Measurements from ENCODE around the gene TRA2A. TPM values are rescaled to one million over a fixed set of nuclear protein-coding genes. Genes with fewer than 3 reads are reported as not detected.
A peak's percentile ranks its signal among the peaks of the same experiment; 100 is the strongest.

Gene TRA2A
- total and polyA plus RNA-seq, 2 donors (not counting 3 experiments of a cell fraction or from before 2014, with no cell fraction given), result 55.1 to 112 TPM

- Histone ChIP-seq H2AFZ (ENCODE audit: low read depth, low read length) (no peak overlapping the region), H3K27me3 (ENCODE audit: control insufficient read depth in 2 of 2, insufficient read depth in 2 of 2, low read length in 2 of 2) (no peaks in the 10 kb centered on the region), H3K9me1 (replicated peaks; ENCODE audit: control insufficient read depth, extremely low read depth, insufficient read depth, low read length) (no peaks in the 10 kb centered on the region), H3K79me2 (ENCODE audit: control insufficient read depth, insufficient read depth, low read length) (peaks cover 99% of the 10 kb centered on the region), H3K4me3 (replicated peaks in 1 of 3; ENCODE audit: insufficient read depth in 1 of 3, low read depth in 1 of 3, low read length in 3 of 3) (no peak overlapping the region), H3K9me3 (replicated peaks; ENCODE audit: control insufficient read depth, insufficient read depth, low read length) (no peaks in the 10 kb centered on the region), H3K36me3 (ENCODE audit: control insufficient read depth in 2 of 2, extremely low read depth in 1 of 2, insufficient read depth in 2 of 2, low read length in 2 of 2) (no peaks in the 10 kb centered on the region), H3K4me2 (ENCODE audit: insufficient read depth, low read length) (peak overlapping the region; percentile 76), H4K20me1 (replicated peaks; ENCODE audit: control insufficient read depth, extremely low read depth, insufficient read depth, low read length) (peaks cover 2% of the 10 kb centered on the region), H3K4me1 (ENCODE audit: control insufficient read depth, extremely low read depth, insufficient read depth, low read length) (peaks cover 42% of the 10 kb centered on the region), H3K27ac (ENCODE audit: insufficient read depth, low read depth, low read length) (peak overlapping the region; percentile 31), H3K9ac (replicated peaks; ENCODE audit: extremely low read depth, insufficient read depth, low read length) (peak overlapping the region; percentile 4)
- FAIRE-seq (peak; percentile 78), DNase-seq (ENCODE audit: low read depth, low spot score) (peak; percentile 81)
- TF ChIP-seq MYC (IDR thresholded peaks at IDR 0.05; ENCODE audit: low read depth, low read length) (no peak), POLR2A (IDR thresholded peaks at IDR 0.05; ENCODE audit: low read depth, low read length) (no peak), FOS (IDR thresholded peaks at IDR 0.05; ENCODE audit: borderline replicate concordance, insufficient read depth, low read length) (no peak), MAX (IDR thresholded peaks at IDR 0.05; ENCODE audit: insufficient read depth, insufficient read length) (no peak), GATA2 (IDR thresholded peaks at IDR 0.05; ENCODE audit: insufficient read depth, insufficient read length, low read depth, low read length) (peak; percentile 28), POLR2AphosphoS5 (IDR thresholded peaks at IDR 0.05; ENCODE audit: insufficient read depth, low read depth, low read length) (no peak), JUN (IDR thresholded peaks at IDR 0.05; ENCODE audit: borderline replicate concordance, insufficient read depth, insufficient read length, low read depth) (no peak), EZH2 (IDR thresholded peaks at IDR 0.05; ENCODE audit: borderline replicate concordance, low read depth, low read length, severe bottlenecking) (no peak), CTCF (IDR thresholded peaks at IDR 0.05; ENCODE audit: extremely low read depth in 1 of 2, insufficient read depth in 1 of 2, low read depth in 1 of 2, low read length in 2 of 2) (peak; percentile 25 to 41)
- intact Hi-C loops (cut with micrococcal nuclease) (loop anchor here (1.0 kb wide), 4 partner anchors 33 to 190 kb away; no protein-coding TSS in a partner anchor), dilution Hi-C loops (cut with MboI; ENCODE audit: extremely low pct_ligation_motif_present, low sequenced_read_pairs) (no loop called here)
- ChIA-PET CTCF (interaction anchor here (0.6 to 2.5 kb wide), 40 partner anchors 10 to 278 kb away, joined by 3 to 28 read pairs (median 4); no protein-coding TSS in a partner anchor), POLR2A (interaction anchor here (0.6 to 1.8 kb wide), 4 partner anchors 9 to 190 kb away, joined by 3 to 4 read pairs (median 3); no protein-coding TSS in a partner anchor)
- no TSS peak for BruUV-seq (replicated peaks)
Observed at GRCh38 chr7:23462846-23463245, 68.9 kb downstream of the TRA2A start.
